ENCODE results near the gene HTT. TPM values are rescaled to one million over a fixed set of nuclear protein-coding genes. Genes with fewer than 3 reads are reported as not detected.

Gene HTT
- total and polyA plus RNA-seq, 2 of the 13 experiments (the other 11 are each of a cell fraction or from before 2014, with no cell fraction given) = 17.5 to 19.5 TPM

- no peak for TF ChIP-seq ZBTB34 (CRISPR knock-in tag; IDR thresholded peaks at IDR 0.05)
- TF ChIP-seq SKIL (CRISPR knock-in tag; IDR thresholded peaks at IDR 0.05; ENCODE audit: borderline replicate concordance) = no peak
- TF ChIP-seq YEATS4 (CRISPR knock-in tag; IDR thresholded peaks at IDR 0.05; ENCODE audit: borderline replicate concordance) = no peak; the same call in 1 of the 2 replicates
- TF ChIP-seq MYC (CRISPR knock-in tag; IDR thresholded peaks at IDR 0.05; ENCODE audit: borderline replicate concordance) = peak; percentile 77; the same call in 1 of the 2 replicates
- no peak for TF ChIP-seq PAF1 (CRISPR knock-in tag; IDR thresholded peaks at IDR 0.05)
- no peak; the same call in 1 of the 2 replicates for TF ChIP-seq ZNF691 (CRISPR knock-in tag; IDR thresholded peaks at IDR 0.05; ENCODE audit: borderline replicate concordance, low read depth)
- 0 out of 2 replicates have a peak, but pooled peaks have one; percentile 57 for TF ChIP-seq ZNF710 (CRISPR knock-in tag; IDR thresholded peaks at IDR 0.05; ENCODE audit: borderline replicate concordance)
- TF ChIP-seq ZNF766 (CRISPR knock-in tag; IDR thresholded peaks at IDR 0.05; ENCODE audit: borderline replicate concordance) = no peak
- no peak for TF ChIP-seq ZKSCAN5 (CRISPR knock-in tag; IDR thresholded peaks at IDR 0.05)
- TF ChIP-seq ASH2L (IDR thresholded peaks at IDR 0.05; ENCODE audit: insufficient read length, low read depth, low read length) = no peak
- no peak for TF ChIP-seq SSRP1 (CRISPR knock-in tag; IDR thresholded peaks at IDR 0.05)
- TF ChIP-seq ZNF891 (CRISPR knock-in tag; IDR thresholded peaks at IDR 0.05) = no peak
- no peak for TF ChIP-seq SMAD9 (CRISPR knock-in tag; IDR thresholded peaks at IDR 0.05)
- no peak for TF ChIP-seq NPAS2 (CRISPR knock-in tag; IDR thresholded peaks at IDR 0.05; ENCODE audit: borderline replicate concordance)
- no peak; the same call in 1 of the 2 replicates for TF ChIP-seq ZNF709 (CRISPR knock-in tag; IDR thresholded peaks at IDR 0.05)
- TF ChIP-seq CTCF (CRISPR knock-in tag; IDR thresholded peaks at IDR 0.05) = no peak; the same call in 1 of the 2 replicates
- TF ChIP-seq KDM5A (IDR thresholded peaks at IDR 0.05; ENCODE audit: borderline replicate concordance, low read length) = no peak
- TF ChIP-seq CREM (IDR thresholded peaks at IDR 0.05) = no peak
- TF ChIP-seq CREM (CRISPR knock-in tag; IDR thresholded peaks at IDR 0.05) = no peak
- TF ChIP-seq MXD3 (CRISPR knock-in tag; IDR thresholded peaks at IDR 0.05) = peak; percentile 62
These were observed 218.3 kb downstream of the HTT start, which contains the start of gene RGS12 (continued) for GRCh38 chr4:3292571-3293400.

Measured in HepG2 (cell line).